ENCODE measurements around the gene FBH1.

- TF ChIP-seq CTCF (IDR thresholded peaks at IDR 0.05), result no peak
- TF ChIP-seq EZH2 (IDR thresholded peaks at IDR 0.05), result no peak
- TF ChIP-seq EZH2phosphoT487 (IDR thresholded peaks at IDR 0.05), result no peak
These were observed 83.0 kb downstream of the FBH1 start for GRCh38 chr10:5973069-5973468.

Measured in neural progenitor cell (in vitro differentiated cells).